ENCODE results near the gene KLHDC3.
"Not testable (repeated sequence)": the region's sequence is repeated elsewhere in the genome, so short reads cannot be mapped to it uniquely, and the experiment has no call there.

KLHDC3 gene

DNA sequence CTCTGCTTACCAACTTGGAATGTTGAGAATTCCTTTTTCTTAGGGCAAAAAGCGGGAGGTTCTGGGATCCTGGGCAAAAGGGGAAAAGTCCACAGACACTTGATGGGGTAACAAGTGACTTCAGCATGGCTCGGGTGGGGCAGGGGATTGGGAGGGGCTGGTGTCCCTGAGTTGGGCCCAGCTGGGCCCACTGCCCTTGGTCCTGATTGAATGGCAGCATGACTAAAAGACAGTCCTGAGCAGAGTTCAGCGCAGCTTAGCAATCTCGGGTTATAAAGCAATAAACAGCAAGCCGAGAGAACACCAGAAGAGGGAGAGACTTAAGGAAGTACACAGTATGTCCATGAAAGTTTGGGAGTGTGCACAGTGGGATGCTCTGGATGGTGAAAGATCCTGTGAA lies 24.1 kb upstream of the KLHDC3 start:
- DNase-seq, result no peak

DNA sequence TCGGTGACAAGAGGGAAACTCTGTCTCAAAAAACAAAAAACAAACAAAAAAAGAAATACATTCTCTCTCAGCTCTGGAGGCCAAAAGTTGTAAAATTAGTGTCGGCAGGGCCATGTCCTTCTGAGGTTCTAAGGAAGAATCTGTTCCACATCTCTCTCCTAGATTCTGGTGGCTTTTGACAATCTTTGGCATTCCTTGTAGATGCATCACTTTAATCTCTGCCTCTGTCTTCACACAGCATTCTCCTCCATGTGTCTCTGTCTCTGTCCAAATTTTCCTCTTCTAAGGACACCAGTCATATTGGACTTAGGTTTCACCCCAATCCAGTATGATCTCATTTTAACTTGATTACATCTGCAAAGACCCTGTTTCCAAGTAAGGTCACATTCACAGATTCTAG lies 20.6 kb upstream of the KLHDC3 start:
- DNase-seq, result no peak

DNA sequence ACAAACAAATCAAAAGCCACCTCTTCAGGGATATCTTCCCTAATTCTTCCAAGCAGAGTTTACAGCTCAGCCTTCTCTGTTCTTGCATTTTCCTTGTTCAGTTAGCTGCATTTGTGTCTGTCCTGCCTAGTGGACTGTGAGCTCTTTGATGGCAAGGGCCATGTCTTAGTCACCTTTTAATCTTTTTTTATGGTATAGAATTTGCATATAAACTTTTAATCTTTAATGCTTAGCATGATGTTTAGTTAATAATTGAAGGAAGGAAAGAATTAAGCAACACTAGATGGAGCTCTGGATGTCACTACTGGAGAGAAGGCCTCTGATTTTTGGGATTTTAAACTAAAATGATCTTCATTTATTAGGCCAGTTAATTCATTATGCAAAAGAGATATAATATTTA lies 17.5 kb upstream of the KLHDC3 start:
- DNase-seq, result no peak

DNA sequence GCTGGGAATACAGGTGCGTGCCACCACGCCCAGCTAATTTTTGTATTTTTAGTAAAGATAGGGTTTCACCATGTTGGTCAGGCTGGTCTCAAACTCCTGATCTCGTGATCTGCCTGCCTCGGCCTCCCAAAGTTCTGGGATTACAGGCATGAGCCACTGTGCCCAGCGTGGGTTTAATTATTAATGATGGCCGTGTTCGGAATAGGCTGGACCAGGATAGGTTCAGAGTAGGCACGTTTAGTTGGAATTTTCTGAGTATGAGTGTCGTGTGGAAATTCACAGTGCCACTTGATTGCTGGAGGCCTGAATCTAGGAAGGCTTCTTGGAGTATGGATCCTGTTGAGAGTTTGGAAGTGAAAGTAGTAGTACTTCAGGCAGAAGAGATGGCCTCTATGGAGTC lies 15.8 kb upstream of the KLHDC3 start:
- not testable (repeated sequence) for DNase-seq

DNA sequence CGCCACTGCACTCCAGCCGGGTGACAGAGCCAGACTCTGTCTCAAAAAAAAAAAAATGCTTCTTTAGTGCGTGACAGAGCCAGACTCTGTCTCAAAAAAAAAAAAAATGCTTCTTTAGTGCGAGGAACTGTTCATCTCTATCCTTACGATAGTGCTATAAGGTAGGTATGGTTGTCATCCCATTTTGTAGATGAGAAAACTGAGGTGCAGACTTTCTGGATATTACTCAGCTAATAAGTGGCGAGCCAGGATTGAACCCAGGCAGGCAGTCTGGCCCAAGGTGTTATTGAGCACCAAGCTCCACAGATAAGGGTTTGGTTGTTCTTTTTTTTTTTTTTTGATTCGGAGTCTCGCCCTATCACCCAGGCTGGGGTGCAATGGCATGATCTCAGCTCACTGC lies 12.2 kb upstream of the KLHDC3 start:
- no peak for DNase-seq

DNA sequence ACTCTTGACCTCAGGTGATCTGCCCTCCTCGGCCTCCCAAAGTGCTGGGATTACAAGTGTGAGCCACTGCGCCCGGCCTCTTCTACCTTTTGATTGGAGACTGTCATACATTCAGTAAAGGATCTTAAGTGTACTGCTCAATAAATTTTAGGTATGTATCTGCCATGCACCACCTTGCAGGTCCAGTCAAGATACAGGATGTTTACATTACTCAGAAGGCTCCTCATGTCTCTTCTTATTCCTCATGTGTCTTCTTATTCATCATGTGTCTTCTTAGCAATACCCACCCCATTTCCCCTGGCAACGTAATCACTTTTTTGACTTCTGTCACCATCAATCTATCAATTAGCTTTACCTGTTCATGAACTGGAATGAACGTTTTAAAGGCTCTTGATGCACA lies 8.2 kb upstream of the KLHDC3 start:
- DNase-seq, result no peak

DNA sequence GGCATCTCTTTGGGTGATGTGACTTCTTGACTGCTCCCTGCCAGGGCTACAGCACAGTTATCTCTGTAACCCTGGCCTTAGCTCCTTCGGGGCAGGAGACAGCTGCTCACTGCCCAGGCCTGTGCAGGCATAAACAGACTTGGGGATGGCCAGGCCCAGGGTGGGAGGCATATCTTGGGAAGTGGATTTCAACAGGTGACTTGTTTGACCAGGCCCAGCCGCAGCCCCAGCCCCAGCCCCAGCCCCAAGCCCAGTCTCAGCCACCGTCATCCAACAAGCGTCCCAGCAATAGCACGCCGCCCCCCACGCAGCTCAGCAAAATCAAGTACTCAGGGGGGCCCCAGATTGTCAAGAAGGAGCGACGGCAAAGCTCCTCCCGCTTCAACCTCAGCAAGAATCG lies 7.8 kb upstream of the KLHDC3 start:
- no peak for DNase-seq

DNA sequence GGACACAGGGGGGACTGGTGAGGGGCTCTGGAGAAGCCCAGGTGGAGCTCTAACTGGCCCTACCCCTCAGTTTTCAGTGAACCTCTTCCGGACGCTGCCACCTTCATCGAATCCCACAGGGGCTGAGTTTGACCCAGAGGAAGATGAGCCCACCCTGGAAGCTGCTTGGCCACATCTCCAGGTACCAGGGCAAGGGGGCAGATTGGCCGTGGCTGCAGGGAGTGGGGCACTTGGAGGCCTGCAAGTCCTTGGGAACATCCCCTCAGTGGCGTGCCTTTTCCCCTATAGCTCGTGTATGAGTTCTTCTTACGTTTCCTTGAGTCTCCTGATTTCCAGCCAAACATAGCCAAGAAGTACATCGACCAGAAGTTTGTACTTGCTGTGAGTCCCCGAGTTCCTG lies 6.9 kb upstream of the KLHDC3 start:
- no peak for DNase-seq

DNA sequence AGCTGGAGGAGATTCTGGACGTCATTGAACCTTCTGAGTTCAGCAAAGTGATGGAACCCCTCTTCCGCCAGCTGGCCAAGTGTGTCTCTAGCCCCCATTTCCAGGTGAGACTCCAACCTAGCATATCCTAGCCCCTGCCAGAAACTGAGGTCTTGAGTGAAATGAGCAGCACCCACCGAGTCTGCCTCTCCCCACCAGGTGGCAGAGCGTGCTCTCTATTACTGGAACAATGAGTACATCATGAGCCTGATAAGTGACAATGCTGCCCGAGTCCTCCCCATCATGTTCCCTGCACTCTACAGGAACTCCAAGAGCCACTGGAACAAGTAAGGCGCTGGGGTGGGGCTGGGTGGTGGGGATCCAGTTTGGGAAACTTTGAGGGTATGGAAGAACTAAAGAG lies 4.9 kb upstream of the KLHDC3 start:
- no peak for DNase-seq

DNA sequence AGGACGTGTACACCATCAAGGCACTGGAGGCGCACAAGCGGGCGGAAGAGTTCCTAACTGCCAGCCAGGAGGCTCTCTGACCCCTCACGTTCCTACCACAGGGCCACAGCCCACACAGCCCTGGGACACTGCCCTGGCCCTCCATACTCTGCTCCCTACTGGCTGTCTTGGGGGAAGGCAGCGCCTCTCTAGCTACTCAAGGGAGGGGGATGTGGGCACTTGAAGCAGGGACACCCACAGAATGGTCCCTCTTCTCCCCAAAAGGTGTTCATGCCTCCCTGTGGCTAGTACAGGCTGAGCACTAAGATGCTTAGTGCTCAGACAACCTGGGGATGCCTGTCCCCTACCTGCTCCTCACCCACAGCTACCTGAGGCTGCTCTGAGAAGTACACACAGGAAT lies 2.8 kb upstream of the KLHDC3 start:
- DNase-seq, result no peak

DNA sequence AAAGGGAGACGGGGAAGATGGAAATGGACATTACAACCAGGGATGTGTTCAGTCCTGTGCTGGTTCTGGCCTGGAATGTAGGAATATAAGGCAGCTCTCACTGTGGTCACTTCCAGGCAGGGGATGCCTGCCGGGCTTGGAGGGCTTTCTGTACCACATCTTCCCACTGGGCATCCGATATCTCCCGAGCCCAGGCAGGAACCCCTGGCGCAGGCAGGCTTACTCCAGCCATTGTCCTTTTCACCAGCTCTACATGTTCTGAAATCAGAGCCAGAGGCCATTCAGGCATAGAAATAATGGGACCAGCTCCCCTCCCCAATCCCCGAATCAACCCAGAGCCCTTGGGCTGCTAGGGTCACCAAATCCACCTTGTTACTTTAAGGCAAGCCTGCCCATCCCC lies 1.7 kb upstream of the KLHDC3 start:
- no peak for DNase-seq

DNA sequence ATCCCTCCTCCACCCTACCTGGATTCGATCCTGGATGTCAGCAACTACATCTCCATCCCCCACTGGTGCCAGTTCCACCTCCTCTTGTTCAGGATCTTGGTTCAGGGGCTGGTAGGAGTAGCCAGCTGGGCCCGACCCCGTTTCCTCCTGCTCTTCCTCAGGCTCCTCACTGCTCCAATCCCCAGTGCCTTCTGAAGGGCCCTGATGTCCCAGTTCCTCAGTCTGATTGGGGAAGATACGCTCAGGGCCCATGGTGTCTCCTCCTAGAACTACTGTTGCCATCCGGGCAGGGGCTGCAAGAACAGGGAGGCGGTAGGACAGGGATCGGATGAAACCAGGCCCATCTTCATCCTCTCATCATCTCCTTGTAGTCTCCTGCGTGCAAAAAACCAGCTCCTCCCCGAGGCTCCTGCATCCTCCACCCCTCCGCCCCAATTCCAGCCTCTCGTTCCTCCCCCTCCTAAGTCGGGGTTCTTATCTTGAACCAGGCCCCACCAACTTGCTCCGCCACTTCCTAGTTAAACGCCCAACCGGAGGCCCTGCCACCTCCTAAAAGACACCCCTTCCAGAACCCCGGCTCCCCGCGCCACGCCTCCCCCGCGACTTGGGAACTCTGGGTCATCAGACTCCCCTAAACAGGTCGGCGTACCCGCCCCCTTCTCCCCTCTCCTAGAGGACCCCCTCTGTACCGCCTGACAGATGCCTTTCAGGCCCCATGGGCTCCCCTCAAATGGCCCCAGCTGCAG lies 779 bp upstream of the KLHDC3 start:
- DNase-seq, result no peak

DNA sequence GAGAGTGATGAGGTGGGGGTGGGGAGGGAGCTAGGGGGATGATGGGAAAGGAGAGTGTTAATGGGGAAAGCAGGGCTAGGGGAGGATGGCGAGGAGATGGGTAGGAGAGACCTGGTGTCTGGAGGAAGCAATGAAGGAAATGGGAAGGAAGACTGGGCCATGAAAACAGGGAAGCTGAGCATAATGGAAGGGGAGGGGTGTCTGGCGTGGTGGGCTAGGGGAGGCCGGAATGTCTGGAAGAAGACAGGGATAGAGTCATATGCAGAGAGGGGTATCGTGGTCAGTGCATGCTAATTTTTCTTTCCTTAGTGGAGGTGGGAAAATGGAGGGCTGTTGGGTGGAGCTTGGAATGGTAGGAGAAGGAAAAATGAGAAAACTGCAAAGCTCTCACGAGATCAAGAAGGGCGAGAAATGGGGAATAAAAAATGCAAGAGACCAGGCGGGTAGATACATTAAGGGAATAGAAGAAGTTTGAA lies 423 bp downstream of the KLHDC3 start:
- no peak for DNase-seq

DNA sequence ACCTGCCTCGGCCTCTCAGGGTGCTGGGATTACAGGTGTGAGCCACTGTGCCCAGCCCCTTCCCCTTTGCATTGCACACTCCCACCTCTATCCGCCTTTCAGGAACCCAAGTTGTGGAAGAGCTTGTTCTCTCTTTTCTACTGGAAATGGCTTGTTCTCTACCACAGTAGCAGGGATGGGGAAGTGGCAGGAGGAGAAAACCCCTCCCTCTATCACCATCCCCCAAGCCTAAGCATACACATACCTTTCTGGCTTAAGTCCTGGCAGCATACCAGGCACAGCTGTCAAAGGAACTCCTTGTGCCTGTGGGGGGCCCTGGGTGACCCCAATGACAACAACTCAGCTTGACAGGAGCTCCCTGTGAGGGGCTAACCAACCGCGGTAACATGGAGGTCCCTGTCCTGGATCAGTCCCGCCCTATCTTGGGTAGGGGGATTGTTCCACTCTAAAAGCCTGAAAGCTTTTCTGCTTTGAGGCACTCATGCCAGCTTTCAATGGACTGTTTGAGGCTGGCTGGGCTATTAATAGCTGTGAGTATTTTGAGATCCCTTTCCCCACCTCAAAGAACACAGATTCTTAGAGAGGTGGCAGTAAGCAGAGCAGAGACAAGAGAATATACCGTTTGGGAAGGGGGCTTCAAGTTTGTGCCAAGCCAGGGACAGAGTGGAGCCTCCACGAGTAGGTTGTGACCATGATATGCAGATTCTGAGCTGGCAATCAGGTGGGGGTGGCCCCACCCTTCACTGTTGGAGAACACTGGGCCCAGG lies 2.3 kb downstream of the KLHDC3 start:
- no peak for DNase-seq

DNA sequence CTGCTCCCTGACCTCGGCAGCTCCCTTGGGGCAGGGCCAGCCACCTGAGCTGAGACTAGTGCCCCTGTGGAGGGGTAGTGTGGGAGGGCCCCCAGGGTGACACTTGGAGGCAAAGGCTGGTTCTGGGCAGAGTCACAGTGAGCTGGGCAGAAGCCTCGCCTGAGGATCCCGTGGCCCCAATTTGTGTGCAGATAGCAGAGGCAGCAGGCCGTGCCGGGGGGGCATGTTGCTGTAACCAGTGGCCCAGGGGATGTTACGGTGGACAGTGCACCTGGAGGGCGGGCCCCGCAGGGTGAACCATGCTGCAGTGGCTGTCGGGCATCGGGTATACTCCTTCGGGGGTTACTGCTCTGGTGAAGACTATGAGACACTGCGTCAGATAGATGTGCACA lies 2.9 kb downstream of the KLHDC3 start:
- no peak for DNase-seq

DNA sequence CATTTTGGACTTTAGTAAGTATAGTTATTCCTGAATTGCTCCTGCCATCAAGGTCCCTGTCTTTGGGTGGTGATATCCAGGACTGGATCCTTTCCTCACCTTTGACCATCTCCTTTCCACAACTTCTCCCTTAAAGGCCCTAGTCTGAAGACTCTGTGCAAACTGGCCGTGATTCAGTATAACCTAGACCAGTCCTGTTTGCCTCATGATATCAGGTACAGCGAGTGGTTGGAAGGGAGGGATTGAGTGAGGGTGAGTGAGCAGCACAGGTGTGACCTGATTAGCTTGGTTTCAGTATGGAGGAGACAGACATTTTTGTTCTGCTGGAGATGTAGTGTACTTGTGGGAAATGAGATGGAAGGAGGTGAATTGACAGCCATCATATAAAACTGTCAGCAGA lies 5.1 kb downstream of the KLHDC3 start:
- no peak for DNase-seq

DNA sequence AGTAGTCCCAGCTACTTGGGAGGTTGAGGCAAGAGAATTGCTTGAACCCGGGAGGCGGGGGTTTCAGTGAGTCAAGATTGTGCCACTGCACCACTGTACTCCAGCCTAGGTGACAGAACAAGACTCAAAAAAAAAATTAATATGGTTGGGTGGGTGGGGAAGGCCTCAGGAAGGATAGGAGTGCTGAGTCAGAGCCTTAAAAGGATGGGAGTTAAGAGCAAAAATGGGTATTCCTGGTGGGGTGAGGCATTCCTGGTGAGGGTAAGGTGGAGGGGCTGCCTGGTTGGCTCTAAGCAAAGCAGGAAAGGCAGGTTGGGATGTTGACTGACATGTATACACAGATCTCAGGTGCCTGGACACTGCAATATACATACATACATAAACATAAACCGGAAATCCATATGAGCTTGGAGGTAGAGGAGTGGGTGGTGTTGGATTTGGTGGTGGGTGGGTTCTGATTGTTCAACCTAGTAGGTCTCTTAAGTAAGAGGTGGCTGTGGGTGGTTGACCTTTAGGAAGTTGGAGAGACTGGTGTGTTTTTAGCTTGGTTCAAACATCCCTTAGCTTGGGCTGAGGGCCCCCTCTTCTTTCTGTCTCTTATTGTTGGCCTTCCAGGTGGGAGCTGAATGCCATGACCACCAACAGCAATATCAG lies 6.1 kb downstream of the KLHDC3 start:
- DNase-seq, result no peak

DNA sequence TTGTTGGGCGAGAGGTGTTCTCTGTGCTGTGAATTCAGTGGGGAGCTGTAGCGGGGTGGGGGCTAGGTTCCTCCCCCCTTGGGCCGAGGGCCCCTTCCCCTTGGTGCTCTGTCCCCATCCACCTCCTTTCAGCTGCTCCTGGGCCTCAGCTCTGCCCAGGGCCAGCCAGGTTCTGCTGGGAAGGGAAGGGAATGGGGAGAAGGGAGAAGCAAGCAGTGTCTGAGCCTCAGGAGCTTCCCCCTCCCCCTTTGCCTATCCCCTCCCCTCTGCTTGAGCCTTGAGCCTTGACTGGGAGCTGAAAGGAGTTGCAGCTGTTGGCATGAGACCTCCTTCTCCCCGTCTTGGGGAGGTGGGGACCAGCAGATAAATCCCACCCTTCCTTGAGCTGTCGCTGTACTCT lies 6.8 kb downstream of the KLHDC3 start:
- DNase-seq, result no peak

DNA sequence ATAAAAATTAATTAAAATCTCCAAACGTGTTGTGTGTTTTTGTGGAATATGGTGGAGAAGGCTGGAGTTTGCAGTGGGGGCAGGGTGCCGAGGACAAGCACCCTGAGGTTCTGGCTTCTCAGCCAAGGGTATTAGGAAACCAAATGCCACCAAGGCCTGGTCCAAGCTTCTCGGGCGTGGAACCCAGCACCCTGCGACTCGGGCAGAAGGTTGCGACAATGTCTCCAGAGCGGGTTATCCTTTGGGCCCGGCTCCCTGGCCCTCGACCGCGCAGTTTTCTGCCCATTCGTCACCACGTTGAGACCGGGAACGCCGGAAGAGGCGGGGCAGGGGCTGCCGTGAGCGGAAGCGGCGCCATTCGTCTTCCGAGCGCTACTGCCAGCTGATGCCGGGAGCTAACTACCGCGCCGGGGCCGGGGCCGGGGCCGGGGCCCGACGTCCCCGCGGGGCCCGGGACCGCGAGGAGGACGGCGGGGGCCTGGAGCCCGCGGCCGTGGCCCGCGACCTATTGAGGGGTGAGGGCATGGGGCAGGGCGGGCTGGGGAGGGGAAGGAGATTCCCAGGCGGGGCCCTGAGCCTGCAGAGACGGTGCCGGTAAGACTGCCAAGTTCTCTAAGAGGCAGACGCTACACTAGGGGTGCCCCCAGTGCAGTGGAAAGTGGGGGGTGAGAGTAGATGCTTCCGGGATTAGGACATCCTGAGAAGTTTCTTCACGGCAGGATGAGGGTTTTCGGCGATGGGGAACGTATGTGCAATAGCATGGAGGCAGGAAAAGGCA lies 7.4 kb downstream of the KLHDC3 start, which contains the start of gene RRP36:
RRP36 (plus strand) TSS at position 354 of the 778 bp plus-strand sequence; CDS start at position 386, 32 bp downstream.
- peak; percentile 68 for DNase-seq

DNA sequence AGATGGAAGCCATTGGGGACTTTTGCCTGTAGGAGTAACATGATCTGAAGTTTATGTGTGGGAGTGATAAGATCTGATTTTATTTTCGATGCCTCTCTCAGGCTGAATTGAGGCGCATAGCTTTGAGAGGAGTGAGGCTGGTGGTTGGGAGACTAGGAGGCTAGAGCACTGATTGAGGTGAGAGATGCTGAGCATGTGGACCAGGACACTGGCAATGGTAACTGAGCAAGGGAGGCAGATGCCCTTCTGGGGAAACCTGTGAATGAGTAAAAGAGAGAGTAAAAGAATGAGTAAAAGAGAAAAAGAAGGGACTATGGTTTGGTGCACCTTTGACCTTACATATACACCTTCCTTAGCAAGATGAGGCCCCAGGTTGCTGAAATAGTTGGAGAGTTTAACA lies 10.4 kb downstream of the KLHDC3 start:
- no peak for DNase-seq

DNA sequence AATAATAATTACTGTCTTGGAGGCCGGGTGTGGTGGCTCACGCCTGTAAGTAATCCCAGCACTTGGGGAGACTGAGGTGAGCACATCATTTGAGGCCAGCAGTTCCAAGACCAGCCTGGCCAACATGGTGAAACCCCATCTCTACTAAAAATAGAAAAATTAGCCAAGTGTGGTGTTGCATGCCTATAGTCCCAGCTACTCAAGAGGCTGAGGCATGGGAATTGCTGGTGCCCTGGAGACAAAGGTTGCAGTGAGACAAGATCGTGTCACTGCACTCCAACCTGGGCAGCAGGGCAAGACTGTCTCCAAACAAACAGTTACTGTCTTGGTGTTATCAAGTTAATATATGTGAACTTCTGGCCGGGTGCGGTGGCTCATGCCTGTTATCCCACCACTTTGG lies 12.3 kb downstream of the KLHDC3 start:
- DNase-seq, result no peak

DNA sequence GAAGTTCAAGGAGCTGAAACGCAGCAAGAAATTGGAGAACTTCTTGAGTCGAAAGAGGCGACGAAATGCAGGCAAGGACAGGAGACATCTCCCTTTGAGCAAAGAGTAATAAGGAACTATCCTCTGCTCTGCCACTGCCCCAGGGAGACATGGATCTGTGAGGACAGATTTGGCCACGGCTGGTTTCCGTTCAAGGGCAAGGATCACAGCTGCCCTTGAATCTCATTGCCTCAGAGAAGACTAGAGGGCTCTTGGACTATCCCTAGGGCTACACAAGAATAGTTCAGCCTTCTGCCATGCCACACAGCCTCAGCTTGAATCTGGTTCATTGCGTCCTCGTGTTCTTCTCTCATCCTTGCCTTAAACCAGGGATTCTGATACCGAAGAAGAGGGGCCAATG lies 15.1 kb downstream of the KLHDC3 start:
- no peak for DNase-seq

DNA sequence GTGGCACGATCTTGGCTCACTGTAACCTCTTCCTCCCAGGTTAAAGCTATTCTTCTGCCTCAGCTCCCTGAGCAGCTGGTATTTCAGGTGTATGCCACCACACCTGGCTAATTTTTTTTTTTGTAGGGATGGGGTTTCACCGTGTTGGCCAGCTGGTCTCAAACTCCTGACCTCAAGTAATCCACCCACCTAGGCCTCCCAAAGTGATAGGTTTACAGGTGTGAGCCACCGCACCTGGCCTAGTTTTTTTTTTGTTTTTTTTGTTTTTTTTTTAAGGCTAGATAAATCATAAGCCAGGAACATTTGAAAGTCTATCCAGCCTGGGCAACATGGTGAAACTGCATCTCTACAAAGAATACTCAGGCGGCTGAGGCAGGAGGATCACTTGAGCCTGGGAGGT lies 18.3 kb downstream of the KLHDC3 start:
- no peak for DNase-seq
